Measurements from ENCODE around the gene TOP2A. TPM values are rescaled to one million over a fixed set of nuclear protein-coding genes. Genes with fewer than 3 reads are reported as not detected.

The TOP2A gene
- total RNA-seq, 1 experiment from 2014 or later = 131 TPM

DNA sequence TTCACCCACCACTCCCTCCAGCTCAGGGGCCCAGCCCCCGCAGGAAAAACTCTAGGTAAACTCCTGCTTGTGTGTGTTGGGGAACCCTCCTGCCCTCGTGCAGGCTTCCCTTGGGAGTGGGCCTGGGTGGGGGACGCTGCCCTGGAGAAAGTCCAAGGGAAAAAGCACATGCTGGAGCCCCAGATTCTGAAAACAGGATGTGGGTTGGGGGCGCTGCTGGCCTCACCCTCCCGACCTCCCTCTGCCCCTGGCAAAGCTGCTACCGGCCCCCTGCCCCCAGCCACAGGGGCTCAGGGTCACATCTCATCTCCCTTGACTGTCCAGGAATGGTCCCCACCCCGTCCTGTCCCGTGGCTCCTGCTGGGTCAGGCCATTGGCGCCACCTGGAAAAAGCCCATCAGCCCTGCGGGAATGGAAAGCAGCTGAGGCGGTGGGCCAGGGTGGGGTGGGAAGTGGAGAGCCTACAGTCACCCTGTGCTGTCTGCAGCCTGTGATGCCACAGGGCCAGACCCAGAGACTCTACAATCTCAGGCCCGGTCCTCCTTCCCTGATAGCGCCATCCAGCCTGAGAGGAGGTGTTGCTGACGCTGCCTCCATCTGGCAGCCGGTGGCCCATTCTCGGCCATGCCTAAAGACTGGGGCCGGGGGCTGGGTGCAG is 50.7 kb downstream of the TOP2A start:
- in situ Hi-C loops (cut with HindIII; ENCODE audit: low pct_unique_long_range_greater_than_20kb, low sequenced_read_pairs) = no loop called here
- DNase-seq (ENCODE audit: low read depth) = no peak

GRCh38 chr17:40366076-40366860 is 51.4 kb downstream of the TOP2A start:
- DNase-seq (ENCODE audit: low read depth) = no peak
- in situ Hi-C loops (cut with HindIII; ENCODE audit: low pct_unique_long_range_greater_than_20kb, low sequenced_read_pairs) = no loop called here

DNA sequence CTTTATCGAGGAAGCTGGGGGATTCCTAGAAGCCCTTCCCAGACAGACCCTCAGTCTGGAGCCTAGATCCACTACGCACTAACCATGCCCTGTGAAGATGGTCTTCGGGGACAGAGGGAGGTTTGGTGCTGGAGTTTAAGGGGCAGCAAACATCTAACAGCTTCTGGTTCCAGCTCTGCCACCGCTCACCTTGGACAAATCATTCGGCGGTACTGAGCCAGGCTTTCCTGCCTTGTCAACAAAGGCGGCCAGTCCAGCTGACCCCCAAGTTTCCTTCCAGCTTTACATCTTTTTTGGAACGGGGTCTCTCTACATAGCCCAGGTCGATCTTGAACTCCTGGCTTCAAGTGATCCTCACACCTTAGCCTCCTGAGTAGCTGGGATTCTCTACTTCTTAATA is 52.8 kb downstream of the TOP2A start:
- in situ Hi-C loops (cut with HindIII; ENCODE audit: low pct_unique_long_range_greater_than_20kb, low sequenced_read_pairs) = no loop called here
- DNase-seq (ENCODE audit: low read depth) = no peak

DNA sequence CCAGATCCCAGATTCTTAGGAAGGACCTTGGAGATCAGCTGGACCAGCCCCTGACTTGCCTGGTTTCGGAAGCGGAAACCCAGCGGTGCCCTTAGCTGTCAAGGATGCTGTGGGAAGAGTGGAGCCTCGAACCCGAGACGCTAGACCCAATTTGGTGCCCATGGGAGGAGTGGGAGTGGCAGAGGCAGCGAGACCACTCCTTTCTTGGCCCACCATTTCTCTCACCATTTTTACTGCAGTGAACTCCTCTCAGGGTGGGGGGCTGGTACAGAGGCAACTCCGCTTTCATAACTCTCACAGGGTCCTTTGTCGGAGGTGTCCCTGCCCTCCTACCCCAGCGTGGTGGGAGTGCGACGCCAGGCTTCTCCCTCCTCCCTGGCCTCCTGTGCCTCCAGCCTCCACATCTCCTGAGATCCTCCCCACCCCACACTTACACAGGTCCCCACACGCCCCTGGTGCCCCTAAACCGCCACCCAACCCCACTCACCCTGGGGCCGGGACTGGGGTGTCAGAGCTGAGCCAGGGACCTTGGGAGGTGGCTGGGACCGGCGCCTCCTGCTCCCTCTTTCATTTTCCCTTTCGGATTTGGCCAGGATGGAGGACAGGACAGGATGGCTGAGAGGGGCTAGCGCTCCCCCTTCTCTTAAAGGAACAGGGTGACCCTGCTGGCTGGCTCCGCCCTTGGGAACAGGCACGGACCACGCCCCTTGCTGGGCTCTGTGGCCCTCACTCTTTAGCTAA is 53.4 kb downstream of the TOP2A start, which contains the start of gene GJD3:
Gene GJD3 (minus strand): TSS at position 617 of the 741 bp plus-strand sequence. CDS start 922 bp downstream, outside the sequence.
- in situ Hi-C loops (cut with HindIII; ENCODE audit: low pct_unique_long_range_greater_than_20kb, low sequenced_read_pairs) = no loop called here
- DNase-seq (ENCODE audit: low read depth) = no peak

DNA sequence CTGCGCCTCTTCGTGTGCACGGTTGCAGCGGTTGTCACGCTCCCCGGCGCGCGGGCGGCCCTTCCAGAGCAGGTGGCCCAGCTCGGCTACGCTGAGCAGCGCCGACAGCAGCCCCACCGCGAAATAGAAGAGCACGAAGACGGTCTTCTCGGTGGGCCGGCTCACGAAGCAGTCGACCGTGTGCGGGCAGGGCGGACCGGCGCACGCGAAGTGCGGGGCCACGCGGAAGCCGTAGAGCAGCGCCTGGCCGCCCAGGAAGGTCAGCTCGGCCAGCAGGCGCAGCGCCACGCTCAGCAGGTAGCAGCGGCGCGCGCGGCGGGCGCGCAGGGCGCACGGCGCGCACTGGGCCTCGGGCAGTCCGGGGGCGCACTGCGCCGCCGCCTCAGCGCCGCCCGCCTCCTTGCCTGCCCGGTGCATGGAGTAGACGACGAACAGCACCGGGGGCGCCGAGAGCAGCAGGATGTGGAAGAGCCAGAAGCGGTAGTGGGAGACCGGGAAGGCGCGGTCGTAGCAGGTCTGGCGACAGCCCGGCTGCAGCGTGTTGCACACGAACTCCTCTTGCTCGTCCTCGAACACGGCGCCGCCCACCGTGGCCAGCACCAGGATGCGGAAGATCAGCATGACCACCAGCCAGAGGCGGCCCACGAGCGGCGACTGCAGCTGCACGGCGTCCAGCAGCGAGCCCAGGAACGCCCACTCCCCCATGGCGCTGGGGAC is 54.4 kb downstream of the TOP2A start:
- peak; percentile 61 for DNase-seq (ENCODE audit: low read depth)
- in situ Hi-C loops (cut with HindIII; ENCODE audit: low pct_unique_long_range_greater_than_20kb, low sequenced_read_pairs) = no loop called here

DNA sequence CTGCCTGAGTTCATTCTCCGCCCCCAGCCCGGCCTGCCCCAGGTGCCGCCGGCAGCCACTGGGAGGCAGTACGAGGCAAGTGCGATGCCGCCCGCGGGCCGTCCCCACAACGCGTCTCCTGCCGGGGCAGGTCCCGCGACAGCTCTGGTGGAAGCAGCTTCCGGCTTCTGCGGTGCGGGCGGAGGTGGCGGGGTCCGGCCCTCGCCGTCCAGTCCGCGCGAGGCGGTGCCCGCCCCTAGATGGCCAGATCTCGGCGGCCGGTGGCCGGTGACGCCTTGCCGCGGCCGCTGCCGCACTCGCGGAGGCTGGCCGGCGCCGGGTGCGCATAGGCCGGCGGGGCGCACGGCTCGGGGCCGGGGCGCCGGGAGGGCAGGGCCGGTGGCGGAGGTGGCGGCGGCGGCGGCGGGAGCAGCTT is 55.0 kb downstream of the TOP2A start:
- DNase-seq (ENCODE audit: low read depth) = peak; percentile 80
- in situ Hi-C loops (cut with HindIII; ENCODE audit: low pct_unique_long_range_greater_than_20kb, low sequenced_read_pairs) = no loop called here

GRCh38 chr17:40361925-40362695 is 55.6 kb downstream of the TOP2A start:
- DNase-seq (ENCODE audit: low read depth) = no peak
- in situ Hi-C loops (cut with HindIII; ENCODE audit: low pct_unique_long_range_greater_than_20kb, low sequenced_read_pairs) = no loop called here

DNA sequence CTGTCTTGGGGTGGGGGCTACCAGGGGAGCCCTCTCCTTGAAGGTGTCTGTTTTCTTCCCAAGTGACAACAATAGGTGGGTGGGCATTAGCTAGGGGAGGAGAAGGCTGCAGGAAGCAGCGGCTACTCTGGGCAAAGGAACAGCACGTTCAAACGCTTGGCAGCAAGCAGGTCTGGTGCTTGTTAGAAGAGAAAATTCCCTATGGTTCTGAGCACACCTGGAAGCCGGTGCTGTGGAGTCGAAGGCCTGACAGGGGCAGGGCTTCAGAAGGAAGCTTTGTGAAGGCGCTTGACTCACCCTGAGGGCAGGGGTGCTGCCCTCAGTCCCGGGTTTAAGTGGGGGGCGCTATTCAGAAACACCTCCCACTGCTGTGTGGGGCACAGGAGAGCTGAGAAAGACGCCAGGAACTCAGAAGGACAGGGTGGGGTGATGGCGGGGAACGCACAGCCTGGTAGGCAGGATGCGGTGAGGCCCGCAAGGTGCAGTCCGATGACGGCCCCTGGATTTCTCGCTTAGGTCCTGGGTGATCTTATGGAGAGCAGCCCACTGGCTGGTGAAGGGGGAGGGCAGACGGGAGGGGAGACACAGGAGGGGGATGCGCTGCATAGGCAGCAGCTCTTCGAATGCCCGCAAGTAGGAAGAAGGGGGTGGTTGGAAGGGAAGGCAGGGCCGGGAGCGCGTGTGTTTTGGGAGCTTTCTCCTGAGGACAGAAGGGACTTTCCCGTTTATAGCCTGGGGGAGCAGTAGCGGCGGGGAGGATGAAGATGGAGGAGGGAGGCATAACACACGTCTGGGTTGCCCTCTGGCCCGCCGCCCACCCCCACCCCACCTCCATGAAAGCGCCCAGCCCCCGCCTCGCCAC is 56.4 kb downstream of the TOP2A start:
- no peak for DNase-seq (ENCODE audit: low read depth)
- in situ Hi-C loops (cut with HindIII; ENCODE audit: low pct_unique_long_range_greater_than_20kb, low sequenced_read_pairs) = no loop called here

DNA sequence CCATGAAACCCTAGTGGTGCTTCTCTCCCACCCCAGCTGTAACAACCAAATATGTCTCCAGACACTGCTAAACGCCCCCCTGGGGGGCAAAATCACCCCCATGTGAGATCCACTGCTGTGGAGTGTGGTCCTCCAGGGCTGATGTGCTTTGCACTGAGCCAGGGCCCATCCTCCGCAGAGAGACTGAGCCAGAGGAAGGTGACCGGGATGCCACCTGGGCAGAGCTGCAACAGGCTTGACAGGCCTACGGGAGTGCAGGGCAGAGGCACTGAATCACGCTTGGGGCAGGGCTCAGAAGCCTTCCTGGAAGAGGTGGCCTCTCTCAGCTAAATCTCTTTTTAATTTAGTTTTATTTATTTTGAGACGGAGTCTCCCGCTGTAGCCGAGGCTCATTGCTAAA is 57.6 kb downstream of the TOP2A start:
- in situ Hi-C loops (cut with HindIII; ENCODE audit: low pct_unique_long_range_greater_than_20kb, low sequenced_read_pairs) = no loop called here
- no peak for DNase-seq (ENCODE audit: low read depth)

- DNase-seq (ENCODE audit: low read depth) = peak; percentile 69
- in situ Hi-C loops (cut with HindIII; ENCODE audit: low pct_unique_long_range_greater_than_20kb, low sequenced_read_pairs) = no loop called here
Measured at GRCh38 chr17:40358323-40359038, 59.2 kb downstream of the TOP2A start.

DNA sequence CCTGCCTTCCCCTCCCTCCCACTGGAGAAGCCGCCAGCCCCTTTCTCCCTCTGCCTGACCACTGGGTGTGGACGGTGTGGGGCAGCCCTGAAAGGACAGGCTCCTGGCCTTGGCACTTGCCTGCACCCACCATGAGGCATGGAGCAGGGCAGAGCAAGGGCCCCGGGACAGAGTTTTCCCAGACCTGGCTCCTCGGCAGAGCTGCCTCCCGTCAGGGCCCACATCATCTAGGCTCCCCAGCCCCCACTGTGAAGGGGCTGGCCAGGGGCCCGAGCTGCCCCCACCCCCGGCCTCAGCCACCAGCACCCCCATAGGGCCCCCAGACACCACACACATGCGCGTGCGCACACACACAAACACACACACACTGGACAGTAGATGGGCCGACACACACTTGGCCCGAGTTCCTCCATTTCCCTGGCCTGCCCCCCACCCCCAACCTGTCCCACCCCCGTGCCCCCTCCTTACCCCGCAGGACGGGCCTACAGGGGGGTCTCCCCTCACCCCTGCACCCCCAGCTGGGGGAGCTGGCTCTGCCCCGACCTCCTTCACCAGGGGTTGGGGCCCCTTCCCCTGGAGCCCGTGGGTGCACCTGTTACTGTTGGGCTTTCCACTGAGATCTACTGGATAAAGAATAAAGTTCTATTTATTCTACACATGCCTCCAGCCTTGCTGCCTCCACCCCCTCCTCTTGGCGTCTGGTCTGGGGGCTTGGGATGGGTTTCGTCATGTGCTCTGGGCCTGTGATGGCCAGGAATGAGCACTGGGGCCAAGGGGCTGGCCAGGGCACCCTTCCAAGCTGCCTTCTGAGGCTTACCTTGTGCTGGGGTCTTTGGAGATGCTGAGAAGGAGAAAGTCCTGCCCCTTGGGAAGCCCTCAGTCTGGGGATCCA is 60.5 kb downstream of the TOP2A start:
- no peak for DNase-seq (ENCODE audit: low read depth)
- in situ Hi-C loops (cut with HindIII; ENCODE audit: low pct_unique_long_range_greater_than_20kb, low sequenced_read_pairs) = no loop called here

- in situ Hi-C loops (cut with HindIII; ENCODE audit: low pct_unique_long_range_greater_than_20kb, low sequenced_read_pairs) = no loop called here
Measured at GRCh38 chr17:40355804-40356758, 61.6 kb downstream of the TOP2A start.

DNA sequence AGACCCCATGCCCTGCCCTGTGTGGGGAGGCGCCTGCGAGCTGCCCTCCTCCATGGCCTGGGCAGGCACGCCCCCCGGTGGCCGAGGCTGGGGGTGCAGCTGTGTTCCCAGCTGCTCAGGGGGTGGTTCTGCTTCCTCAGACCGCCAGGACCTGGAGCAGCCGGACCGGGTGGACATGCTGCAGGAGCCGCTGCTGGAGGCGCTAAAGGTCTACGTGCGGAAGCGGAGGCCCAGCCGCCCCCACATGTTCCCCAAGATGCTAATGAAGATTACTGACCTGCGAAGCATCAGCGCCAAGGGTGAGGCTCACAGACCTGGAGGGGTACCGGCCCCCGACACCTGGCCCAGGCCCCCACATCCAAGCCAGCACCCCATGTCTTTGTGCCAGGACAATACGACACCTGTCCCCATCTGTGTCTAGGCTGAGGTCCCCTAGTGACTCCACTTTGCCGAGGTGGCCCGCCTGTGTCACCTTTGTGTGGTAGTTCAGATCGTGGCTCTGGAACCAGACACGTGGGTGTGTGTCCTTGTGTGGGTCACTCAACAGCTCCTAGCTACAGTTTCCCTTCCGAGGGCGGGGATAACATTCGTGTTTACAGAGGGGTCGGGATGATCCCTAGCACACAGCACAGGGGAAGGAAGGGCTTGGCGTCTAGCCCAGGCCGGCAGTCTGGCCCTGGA is 62.4 kb downstream of the TOP2A start:
- in situ Hi-C loops (cut with HindIII; ENCODE audit: low pct_unique_long_range_greater_than_20kb, low sequenced_read_pairs) = no loop called here
- peak; percentile 51 for DNase-seq (ENCODE audit: low read depth)

More at GRCh38 chr17:40355804-40356758, 61.6 kb downstream of the TOP2A start:
- no peak for DNase-seq (ENCODE audit: low read depth)
